Endodermal cell (in vitro differentiated cells): ENCODE data around the gene SACS. TPM values are rescaled to one million over a fixed set of nuclear protein-coding genes. Genes with fewer than 3 reads are reported as not detected.

Experiments used
- DNase-seq: peaks from one replicate; pipeline ENCODE4 v3.0.0-alpha.2; 2017
- H3K27ac ChIP-seq: 2 replicates; pipeline ENCODE4 v1.5.1; 2013; ENCODE audit warnings: mild to moderate bottlenecking, low read depth, low read length, moderate library complexity
- H3K27me3 ChIP-seq: 2 replicates; pipeline ENCODE4 v1.6.1; 2013; ENCODE audit warnings: mild to moderate bottlenecking, low read length, moderate library complexity; ENCODE audit not compliant: insufficient read depth, control insufficient read depth, poor library complexity, severe bottlenecking
- H3K36me3 ChIP-seq: 2 replicates; pipeline ENCODE4 v1.7.0; 2013; ENCODE audit warnings: mild to moderate bottlenecking, low read length, moderate library complexity; ENCODE audit not compliant: control insufficient read depth, insufficient read depth
- H3K4me1 ChIP-seq: one replicate; pipeline ENCODE4 v1.7.0; 2013; ENCODE audit warnings: low read length; ENCODE audit not compliant: control insufficient read depth, insufficient read depth
- H3K4me3 ChIP-seq: 2 replicates; pipeline ENCODE4 v1.5.1; 2013; ENCODE audit warnings: mild to moderate bottlenecking, low read length, moderate library complexity
- H3K9ac ChIP-seq: 2 replicates; pipeline ENCODE4 v1.6.1; 2013; ENCODE audit warnings: mild to moderate bottlenecking, low read length, moderate library complexity; ENCODE audit not compliant: poor library complexity, severe bottlenecking; ENCODE audit errors: extremely low read depth
- H3K9me3 ChIP-seq: 2 replicates; pipeline ENCODE4 v1.6.1; 2013; ENCODE audit warnings: mild to moderate bottlenecking, low read length, moderate library complexity; ENCODE audit not compliant: control insufficient read depth
- H3K27ac Mint-ChIP-seq: 2 replicates; pipeline ENCODE4 v1.8.0; 2020; ENCODE audit warnings: mixed read lengths
- H3K27me3 Mint-ChIP-seq: 2 replicates; pipeline ENCODE4 v1.8.0; 2021; ENCODE audit warnings: mild to moderate bottlenecking, mixed read lengths; ENCODE audit not compliant: insufficient read depth
- H3K36me3 Mint-ChIP-seq: 2 replicates; pipeline ENCODE4 v1.8.0; 2020; ENCODE audit warnings: low read depth, mixed read lengths
- H3K4me1 Mint-ChIP-seq: 2 replicates; pipeline ENCODE4 v1.8.0; 2020; ENCODE audit warnings: mixed read lengths
- H3K4me3 Mint-ChIP-seq: 2 replicates; pipeline ENCODE4 v1.8.0; 2020; ENCODE audit warnings: mild to moderate bottlenecking, moderate library complexity, mixed read lengths
- H3K9me3 Mint-ChIP-seq: 2 replicates; pipeline ENCODE4 v1.8.0; 2020; ENCODE audit warnings: mild to moderate bottlenecking, mixed read lengths
- CTCF ChIP-seq: fragments of 200-600 bp; sonication (generic); conservative IDR thresholded peaks from 2 replicates; pipeline ENCODE4 v1.5.0; 2021; ENCODE audit warnings: antibody characterized with exemption, mild to moderate bottlenecking
- WGBS, 2 experiments: methylation state at CpG; one replicate each; pipeline versions ENCODE4 v1.1.5 to v1.1.7; 2013; ENCODE audit warnings: missing lambda C conversion rate in 2 of 2, mixed read lengths in 1 of 2; ENCODE audit not compliant: insufficient coverage in 1 of 2, insufficient read length in 1 of 2; 5-methylcytosine and 5-hydroxymethylcytosine counted together
- total RNA-seq, 2 donors: library from RNA; stranded (reverse); fragmentation: NEBNext Ultra II Directional in 1 of 2; extraction: Animal tissue kit (Norgen Biotek cat#: 25700) in 1 of 2; gene quantifications; 2 replicates in 1 of 2; 3 replicates in 1 of 2; pipeline ENCODE4 v1.2.1, GENCODE V29; 2021

The SACS gene
- total RNA-seq, 2 donors from 2014 or later = 17.6 to 22.3 TPM

GRCh38 chr13:23288995-23289394 lies 144.5 kb downstream of the SACS start:
- Histone ChIP-seq H3K36me3 (no peaks in the 10 kb centered on the region), H3K27me3 (no peaks in the 10 kb centered on the region), H3K4me3 (no peak overlapping the region), H3K4me1 (no peaks in the 10 kb centered on the region), H3K9ac (no peak overlapping the region), H3K9me3 (no peaks in the 10 kb centered on the region), H3K27ac (no peak overlapping the region)
- DNase-seq = no peak
- Mint-ChIP-seq H3K27ac (no peak overlapping the region), H3K4me1 (no peaks in the 10 kb centered on the region), H3K4me3 (no peak overlapping the region), H3K36me3 (no peaks in the 10 kb centered on the region), H3K9me3 (no peaks in the 10 kb centered on the region), H3K27me3 (no peaks in the 10 kb centered on the region)
- TF ChIP-seq CTCF = no peak
- WGBS, 2 experiments = 86 to 93% methylated on average over 7 of the region's 7 CpGs

- H3K4me1 Mint-ChIP-seq = no peaks in the 10 kb centered on the region
- Histone ChIP-seq H3K36me3 (no peaks in the 10 kb centered on the region), H3K9me3 (no peaks in the 10 kb centered on the region), H3K27ac (no peak overlapping the region), H3K4me1 (no peaks in the 10 kb centered on the region), H3K9ac (no peak overlapping the region), H3K4me3 (no peak overlapping the region), H3K27me3 (no peaks in the 10 kb centered on the region)
- no peaks in the 10 kb centered on the region for H3K9me3 Mint-ChIP-seq
- 85 to 100% methylated on average over 1 of the region's 1 CpG for WGBS, 2 experiments
- no peak for DNase-seq
- no peaks in the 10 kb centered on the region for H3K27me3 Mint-ChIP-seq
- H3K27ac Mint-ChIP-seq = no peak overlapping the region
- no peak overlapping the region for H3K4me3 Mint-ChIP-seq
- no peak for TF ChIP-seq CTCF
- no peaks in the 10 kb centered on the region for H3K36me3 Mint-ChIP-seq
Measured at GRCh38 chr13:23288564-23288963, 144.9 kb downstream of the SACS start.

DNA sequence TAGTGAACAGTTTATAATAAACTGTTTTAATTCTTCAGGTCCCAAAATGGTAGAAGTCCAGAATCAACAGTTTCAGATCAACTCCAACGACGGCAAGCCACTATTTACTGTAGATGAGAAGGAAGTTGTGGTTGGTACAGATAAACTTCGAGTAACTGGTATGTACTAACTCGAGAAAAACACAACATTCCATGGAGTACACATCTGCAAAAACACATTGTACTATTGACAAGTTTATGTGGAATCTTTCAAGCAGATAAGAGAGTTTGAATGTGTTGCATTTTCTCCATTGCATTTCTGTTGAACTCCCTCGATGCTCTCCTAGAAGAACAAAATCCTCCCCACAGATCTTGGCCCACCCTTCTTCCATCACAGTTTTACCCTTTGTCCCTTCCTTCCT lies 154.2 kb downstream of the SACS start:
- no peaks in the 10 kb centered on the region for H3K36me3 Mint-ChIP-seq
- H3K27me3 ChIP-seq = no peaks in the 10 kb centered on the region
- H3K9ac ChIP-seq = no peak overlapping the region
- no peak for DNase-seq
- H3K27ac Mint-ChIP-seq = no peak overlapping the region
- no peaks in the 10 kb centered on the region for H3K9me3 ChIP-seq
- no peak for TF ChIP-seq CTCF
- no peaks in the 10 kb centered on the region for H3K27me3 Mint-ChIP-seq
- no peak overlapping the region for H3K4me3 ChIP-seq
- no peaks in the 10 kb centered on the region for H3K4me1 ChIP-seq
- no peak overlapping the region for H3K27ac ChIP-seq
- no peaks in the 10 kb centered on the region for H3K4me1 Mint-ChIP-seq
- no peak overlapping the region for H3K4me3 Mint-ChIP-seq
- no peaks in the 10 kb centered on the region for H3K36me3 ChIP-seq
- 86 to 93% methylated on average over 1 to 5 of the region's 5 CpGs for WGBS, 2 experiments
- H3K9me3 Mint-ChIP-seq = peaks cover 2% of the 10 kb centered on the region

Other genes with a start within 250 kb of the SACS start
- 10 to 100 TPM in 1 of 2 donors, 1 to 10 TPM in 1; 9.2 to 13.0 TPM for gene TNFRSF19, start 136.7 kb upstream of the SACS start, total RNA-seq